HL-60 (cell line): ENCODE measurements around the gene CAMTA1.
"Not testable (repeated sequence)": the region's sequence is repeated elsewhere in the genome, so short reads cannot be mapped to it uniquely, and the experiment has no call there.

Experiments
- DNase-seq, 2 experiments: peaks; one replicate each; pipeline ENCODE4 v3.0.0-alpha.2; 2010 to 2020; ENCODE audit warnings: low read depth in 1 of 2, low spot score in 1 of 2
- H3K27ac ChIP-seq: fragments of 250-450 bp; sonication (Bioruptor Pico); replicated peaks from 2 replicates; pipeline ENCODE4 v1.5.1; 2020; ENCODE audit warnings: mild to moderate bottlenecking, moderate library complexity
- H3K27me3 ChIP-seq: fragments of 250-450 bp; sonication (Bioruptor Pico); 2 replicates; pipeline ENCODE4 v1.5.1; 2021; ENCODE audit warnings: mild to moderate bottlenecking, moderate library complexity; ENCODE audit not compliant: insufficient read depth, poor library complexity, severe bottlenecking
- H3K4me3 ChIP-seq: replicated peaks from 2 replicates; pipeline ENCODE4 v1.5.1; 2011; ENCODE audit warnings: mild to moderate bottlenecking, control low read depth, low read length; ENCODE audit not compliant: insufficient read depth
- GABPA ChIP-seq: IDR thresholded peaks from 2 replicates; pipeline ENCODE4 v1.6.1; 2012; ENCODE audit warnings: low read depth
- POLR2AphosphoS5 ChIP-seq: IDR thresholded peaks from 2 replicates; pipeline ENCODE4 v1.6.1; 2012; ENCODE audit warnings: low read depth
- SPI1 ChIP-seq: IDR thresholded peaks from 2 replicates; pipeline ENCODE4 v1.6.1; 2012; ENCODE audit warnings: low read depth, mild to moderate bottlenecking, borderline replicate concordance
- TF ChIP-seq, protein P1 (sequence below): IDR thresholded peaks from 2 replicates; pipeline ENCODE4 v1.6.1; 2012; ENCODE audit warnings: low read depth; ENCODE audit not compliant: insufficient replicate concordance
- TF ChIP-seq, protein P2 (sequence below): IDR thresholded peaks from one replicate; pipeline ENCODE4 v1.5.1; 2011; ENCODE audit warnings: low read length, control low read depth, inconsistent platforms; ENCODE audit not compliant: insufficient read depth

Gene CAMTA1

DNA sequence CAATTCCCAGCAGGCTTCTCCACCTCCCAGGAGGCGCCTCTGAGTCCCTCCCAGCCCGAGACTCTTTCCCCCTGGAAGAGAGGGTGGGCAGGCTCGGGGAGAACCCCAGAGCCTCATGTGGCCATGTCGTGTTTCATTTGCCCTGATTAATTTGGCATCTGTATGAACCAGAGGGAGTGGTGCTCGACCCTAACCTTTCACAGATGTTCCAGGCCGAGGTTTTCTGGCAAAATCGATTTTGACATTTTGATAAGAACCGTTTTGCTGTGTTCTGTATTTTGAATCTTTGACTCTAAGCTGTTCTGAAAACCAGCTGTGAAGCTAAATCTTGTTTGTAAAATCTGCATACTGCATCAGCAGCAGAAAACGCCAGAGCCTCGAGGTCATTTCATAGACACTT lies 367.4 kb downstream of the CAMTA1 start:
- Histone ChIP-seq H3K27me3 (no peaks in the 10 kb centered on the region), H3K4me3 (no peak overlapping the region), H3K27ac (no peak overlapping the region)
- TF ChIP-seq, protein P1, sequence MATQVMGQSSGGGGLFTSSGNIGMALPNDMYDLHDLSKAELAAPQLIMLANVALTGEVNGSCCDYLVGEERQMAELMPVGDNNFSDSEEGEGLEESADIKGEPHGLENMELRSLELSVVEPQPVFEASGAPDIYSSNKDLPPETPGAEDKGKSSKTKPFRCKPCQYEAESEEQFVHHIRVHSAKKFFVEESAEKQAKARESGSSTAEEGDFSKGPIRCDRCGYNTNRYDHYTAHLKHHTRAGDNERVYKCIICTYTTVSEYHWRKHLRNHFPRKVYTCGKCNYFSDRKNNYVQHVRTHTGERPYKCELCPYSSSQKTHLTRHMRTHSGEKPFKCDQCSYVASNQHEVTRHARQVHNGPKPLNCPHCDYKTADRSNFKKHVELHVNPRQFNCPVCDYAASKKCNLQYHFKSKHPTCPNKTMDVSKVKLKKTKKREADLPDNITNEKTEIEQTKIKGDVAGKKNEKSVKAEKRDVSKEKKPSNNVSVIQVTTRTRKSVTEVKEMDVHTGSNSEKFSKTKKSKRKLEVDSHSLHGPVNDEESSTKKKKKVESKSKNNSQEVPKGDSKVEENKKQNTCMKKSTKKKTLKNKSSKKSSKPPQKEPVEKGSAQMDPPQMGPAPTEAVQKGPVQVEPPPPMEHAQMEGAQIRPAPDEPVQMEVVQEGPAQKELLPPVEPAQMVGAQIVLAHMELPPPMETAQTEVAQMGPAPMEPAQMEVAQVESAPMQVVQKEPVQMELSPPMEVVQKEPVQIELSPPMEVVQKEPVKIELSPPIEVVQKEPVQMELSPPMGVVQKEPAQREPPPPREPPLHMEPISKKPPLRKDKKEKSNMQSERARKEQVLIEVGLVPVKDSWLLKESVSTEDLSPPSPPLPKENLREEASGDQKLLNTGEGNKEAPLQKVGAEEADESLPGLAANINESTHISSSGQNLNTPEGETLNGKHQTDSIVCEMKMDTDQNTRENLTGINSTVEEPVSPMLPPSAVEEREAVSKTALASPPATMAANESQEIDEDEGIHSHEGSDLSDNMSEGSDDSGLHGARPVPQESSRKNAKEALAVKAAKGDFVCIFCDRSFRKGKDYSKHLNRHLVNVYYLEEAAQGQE, result no peak
- no peak for TF ChIP-seq GABPA
- no peak for TF ChIP-seq POLR2AphosphoS5
- TF ChIP-seq, protein P2, sequence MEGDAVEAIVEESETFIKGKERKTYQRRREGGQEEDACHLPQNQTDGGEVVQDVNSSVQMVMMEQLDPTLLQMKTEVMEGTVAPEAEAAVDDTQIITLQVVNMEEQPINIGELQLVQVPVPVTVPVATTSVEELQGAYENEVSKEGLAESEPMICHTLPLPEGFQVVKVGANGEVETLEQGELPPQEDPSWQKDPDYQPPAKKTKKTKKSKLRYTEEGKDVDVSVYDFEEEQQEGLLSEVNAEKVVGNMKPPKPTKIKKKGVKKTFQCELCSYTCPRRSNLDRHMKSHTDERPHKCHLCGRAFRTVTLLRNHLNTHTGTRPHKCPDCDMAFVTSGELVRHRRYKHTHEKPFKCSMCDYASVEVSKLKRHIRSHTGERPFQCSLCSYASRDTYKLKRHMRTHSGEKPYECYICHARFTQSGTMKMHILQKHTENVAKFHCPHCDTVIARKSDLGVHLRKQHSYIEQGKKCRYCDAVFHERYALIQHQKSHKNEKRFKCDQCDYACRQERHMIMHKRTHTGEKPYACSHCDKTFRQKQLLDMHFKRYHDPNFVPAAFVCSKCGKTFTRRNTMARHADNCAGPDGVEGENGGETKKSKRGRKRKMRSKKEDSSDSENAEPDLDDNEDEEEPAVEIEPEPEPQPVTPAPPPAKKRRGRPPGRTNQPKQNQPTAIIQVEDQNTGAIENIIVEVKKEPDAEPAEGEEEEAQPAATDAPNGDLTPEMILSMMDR, result no peak
- no peak for TF ChIP-seq SPI1
- no peak for DNase-seq

DNA sequence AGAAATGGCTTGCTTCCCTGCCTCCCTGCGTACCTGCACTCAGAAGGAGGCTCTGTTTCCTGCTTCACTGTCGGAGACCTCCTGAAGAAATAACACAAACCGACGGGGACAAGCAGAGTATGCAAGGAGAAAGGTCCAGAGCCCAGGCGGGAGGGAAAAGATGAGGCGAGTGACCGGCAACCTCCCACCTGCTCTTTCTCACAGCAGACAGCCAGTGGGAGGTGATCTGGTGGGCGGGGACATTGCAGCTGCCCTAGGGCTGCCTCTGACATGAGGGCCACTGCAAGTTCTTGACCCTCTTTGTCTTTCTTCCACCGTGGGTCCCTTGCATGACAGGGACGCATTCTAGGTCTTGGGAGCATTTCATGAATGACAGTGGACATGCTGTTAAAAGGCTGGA lies 368.2 kb downstream of the CAMTA1 start:
- Histone ChIP-seq H3K4me3 (no peak overlapping the region), H3K27ac (no peak overlapping the region), H3K27me3 (no peaks in the 10 kb centered on the region)
- DNase-seq, result no peak
- TF ChIP-seq, protein P1, result no peak

DNA sequence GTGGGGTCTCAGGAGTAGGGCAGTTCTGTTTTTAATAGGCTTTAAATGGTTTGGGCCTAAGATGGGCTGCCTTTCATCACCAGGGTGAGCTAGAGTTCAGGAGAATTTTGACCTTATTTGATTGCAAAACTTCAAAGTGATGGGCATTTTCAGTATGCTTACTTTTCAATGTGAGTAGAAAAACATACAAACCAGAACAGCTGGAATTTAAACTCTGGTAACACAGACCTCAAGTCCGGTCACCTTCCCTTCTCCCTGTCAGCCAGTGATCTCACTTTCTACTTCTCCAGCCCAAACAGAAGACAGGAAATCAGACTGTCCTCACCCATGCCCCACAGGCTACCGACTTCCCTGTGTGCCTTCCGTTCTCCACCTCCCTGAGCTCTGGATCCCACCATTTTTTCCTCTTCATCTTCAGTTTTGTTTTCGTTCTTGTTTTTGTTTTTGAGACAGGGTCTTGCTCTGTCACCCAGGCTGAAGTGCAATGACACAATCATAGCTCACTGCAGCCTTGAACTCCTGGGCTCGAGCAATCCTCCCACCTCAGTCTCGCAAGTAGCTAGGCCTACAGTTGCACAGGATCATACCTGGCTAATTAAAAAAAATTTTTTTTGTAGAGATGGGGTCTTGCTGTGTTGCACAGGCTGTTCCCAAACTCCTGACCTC lies 374.0 kb downstream of the CAMTA1 start:
- no peak for DNase-seq
- Histone ChIP-seq H3K27ac (no peak overlapping the region), H3K27me3 (no peaks in the 10 kb centered on the region), H3K4me3 (no peak overlapping the region)
- TF ChIP-seq POLR2AphosphoS5 (no peak), SPI1 (no peak), GABPA (no peak)
- TF ChIP-seq, protein P1, result no peak
- TF ChIP-seq, protein P2, result no peak

DNA sequence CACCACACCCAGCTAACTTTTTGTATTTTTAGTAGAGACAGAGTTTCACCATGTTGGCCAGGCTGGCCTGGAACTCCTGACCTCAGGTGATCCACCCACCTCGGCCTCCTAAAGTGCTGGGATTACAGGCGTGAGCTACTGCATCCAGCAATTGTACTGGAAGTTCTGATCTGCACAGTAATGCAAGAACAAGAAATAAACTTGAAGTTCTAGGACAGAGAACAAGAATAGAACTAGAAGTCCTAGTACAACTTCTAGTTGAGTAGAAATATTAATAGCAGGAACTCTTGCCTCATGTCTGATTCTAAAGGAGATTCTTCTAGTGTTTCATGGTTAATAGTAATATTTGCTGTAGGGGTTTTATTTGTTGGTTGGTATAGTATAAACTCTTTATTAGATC lies 383.3 kb downstream of the CAMTA1 start:
- not testable (repeated sequence) for H3K27me3 ChIP-seq, DNase-seq, H3K4me3 ChIP-seq, H3K27ac ChIP-seq
